Activated CD8-positive, alpha-beta T cell treated with anti-CD3 and anti-CD28 coated beads for 36 hours (primary cell): ENCODE measurements around the gene DMC1. TPM values are rescaled to one million over a fixed set of nuclear protein-coding genes. Genes with fewer than 3 reads are reported as not detected.
A peak's percentile ranks its signal among the peaks of the same experiment; 100 is the strongest.

Experiments
- ATAC-seq: fragments of 200-7000 bp; cut with Tn5 transposase; one replicate; pipeline ENCODE4 v1.10.0; 2021; ENCODE audit warnings: mild to moderate bottlenecking, moderate library complexity
- CTCF ChIA-PET: fragments of 350-600 bp; sonication (Branson Sonifier 250); formaldehyde crosslinking; loops from one replicate; lab custom pipeline; 2021; ENCODE audit warnings: antibody characterized with exemption; lab: Charles Lee
- POLR2A ChIA-PET: fragments of 350-600 bp; sonication (Branson Sonifier 250); formaldehyde crosslinking; loops from one replicate; lab custom pipeline; 2021; ENCODE audit warnings: antibody characterized with exemption; lab: Charles Lee
- DNase-seq: peaks from one replicate; pipeline ENCODE4 v3.0.0-alpha.2; 2020
- H3K27ac Mint-ChIP-seq: one replicate; pipeline ENCODE4 v1.8.0; 2021; ENCODE audit warnings: mild to moderate bottlenecking, mixed read lengths
- H3K27me3 Mint-ChIP-seq: one replicate; pipeline ENCODE4 v1.8.0; 2021; ENCODE audit warnings: mixed read lengths
- H3K36me3 Mint-ChIP-seq: one replicate; pipeline ENCODE4 v1.8.0; 2021; ENCODE audit warnings: low read depth, mixed read lengths
- H3K4me1 Mint-ChIP-seq: one replicate; pipeline ENCODE4 v1.8.0; 2021; ENCODE audit warnings: low read depth, mixed read lengths
- H3K4me3 Mint-ChIP-seq: one replicate; pipeline ENCODE4 v1.8.0; 2021; ENCODE audit warnings: mild to moderate bottlenecking, moderate library complexity, mixed read lengths
- H3K9me3 Mint-ChIP-seq: one replicate; pipeline ENCODE4 v1.8.0; 2021; ENCODE audit warnings: mixed read lengths
- intact Hi-C: fragments of 100-400 bp; cut with micrococcal nuclease; formaldehyde crosslinking; loops from one replicate; pipeline ENCODE4 v1.10.0; 2022
- total RNA-seq, 2 experiments: library from RNA; stranded (reverse); gene quantifications; one replicate each; pipeline ENCODE4 v1.2.3, GENCODE V29; 2021
- TF ChIP-seq, protein P1 (sequence below): fragments of 200-600 bp; IDR thresholded peaks from one replicate; pipeline ENCODE4 v1.8.0; 2022; ENCODE audit warnings: antibody characterized with exemption, mild to moderate bottlenecking

DMC1 gene
- total RNA-seq, 2 experiments from 2014 or later, result 14.2 to 15.1 TPM

DNA sequence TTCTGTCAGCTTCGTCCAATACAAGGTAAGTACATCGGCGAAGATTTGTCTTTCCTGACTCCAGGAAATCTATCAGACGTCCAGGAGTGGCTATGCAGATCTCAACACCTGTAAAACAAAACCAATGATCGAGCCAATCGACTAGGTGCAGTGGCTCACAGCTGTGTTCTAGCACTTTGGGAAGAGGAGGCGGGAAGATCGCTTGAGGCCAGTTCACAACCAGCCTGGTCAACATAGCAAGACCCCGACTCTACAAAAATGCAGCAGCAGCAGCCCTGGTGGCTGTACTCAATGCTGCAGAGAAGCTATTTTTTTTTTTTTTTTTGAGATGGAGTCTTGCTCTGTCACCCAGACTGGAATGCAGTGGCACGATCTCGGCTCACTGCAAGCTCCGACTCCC, 75.0 kb downstream of the DMC1 start:
- TF ChIP-seq, protein P1, sequence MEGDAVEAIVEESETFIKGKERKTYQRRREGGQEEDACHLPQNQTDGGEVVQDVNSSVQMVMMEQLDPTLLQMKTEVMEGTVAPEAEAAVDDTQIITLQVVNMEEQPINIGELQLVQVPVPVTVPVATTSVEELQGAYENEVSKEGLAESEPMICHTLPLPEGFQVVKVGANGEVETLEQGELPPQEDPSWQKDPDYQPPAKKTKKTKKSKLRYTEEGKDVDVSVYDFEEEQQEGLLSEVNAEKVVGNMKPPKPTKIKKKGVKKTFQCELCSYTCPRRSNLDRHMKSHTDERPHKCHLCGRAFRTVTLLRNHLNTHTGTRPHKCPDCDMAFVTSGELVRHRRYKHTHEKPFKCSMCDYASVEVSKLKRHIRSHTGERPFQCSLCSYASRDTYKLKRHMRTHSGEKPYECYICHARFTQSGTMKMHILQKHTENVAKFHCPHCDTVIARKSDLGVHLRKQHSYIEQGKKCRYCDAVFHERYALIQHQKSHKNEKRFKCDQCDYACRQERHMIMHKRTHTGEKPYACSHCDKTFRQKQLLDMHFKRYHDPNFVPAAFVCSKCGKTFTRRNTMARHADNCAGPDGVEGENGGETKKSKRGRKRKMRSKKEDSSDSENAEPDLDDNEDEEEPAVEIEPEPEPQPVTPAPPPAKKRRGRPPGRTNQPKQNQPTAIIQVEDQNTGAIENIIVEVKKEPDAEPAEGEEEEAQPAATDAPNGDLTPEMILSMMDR, result no peak
- H3K4me1 Mint-ChIP-seq, result peaks cover 65% of the 10 kb centered on the region
- H3K36me3 Mint-ChIP-seq, result peaks cover 78% of the 10 kb centered on the region
- no peaks in the 10 kb centered on the region for H3K27me3 Mint-ChIP-seq
- no peaks in the 10 kb centered on the region for H3K9me3 Mint-ChIP-seq
- H3K4me3 Mint-ChIP-seq, result no peak overlapping the region
- intact Hi-C loops, result no loop called here
- ATAC-seq (no peak), DNase-seq (no peak)
- CTCF ChIA-PET, result interaction anchor here (0.8 to 1.9 kb wide), 2 partner anchors 9 to 77 kb away, joined by 3 to 7 read pairs; no protein-coding TSS in a partner anchor
- H3K27ac Mint-ChIP-seq, result peak overlapping the region; percentile 73
- POLR2A ChIA-PET, result interaction anchor here (0.7 to 3.1 kb wide), 4 partner anchors 12 to 125 kb away, joined by 3 to 22 read pairs (median 4); no protein-coding TSS in a partner anchor

DNA sequence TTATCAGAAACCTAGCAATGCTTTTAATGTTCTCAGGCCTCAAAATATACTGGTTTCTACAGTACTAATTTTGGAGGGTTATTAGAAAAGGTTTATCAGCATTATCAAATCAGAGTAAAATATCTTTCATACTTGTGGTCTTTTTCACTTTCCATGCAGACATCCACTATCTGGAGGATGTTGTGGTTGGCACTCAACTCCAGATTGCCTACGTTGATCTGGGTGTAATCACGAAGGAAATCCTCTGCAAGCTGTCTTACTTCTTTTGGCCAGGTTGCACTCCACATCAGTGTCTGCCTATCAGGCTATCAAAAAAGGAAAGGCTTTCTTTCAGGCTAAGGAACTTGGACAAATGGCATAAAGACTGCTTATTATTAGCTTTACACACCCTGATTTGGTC, 75.5 kb downstream of the DMC1 start:
- ATAC-seq (peak; percentile 17), DNase-seq (no peak)
- CTCF ChIA-PET, result interaction anchor here (1.6 to 1.9 kb wide), 2 partner anchors 8 to 77 kb away, joined by 6 to 7 read pairs; no protein-coding TSS in a partner anchor
- peak overlapping the region; percentile 73 for H3K27ac Mint-ChIP-seq
- intact Hi-C loops, result no loop called here
- H3K4me1 Mint-ChIP-seq, result peaks cover 68% of the 10 kb centered on the region
- H3K27me3 Mint-ChIP-seq, result no peaks in the 10 kb centered on the region
- H3K9me3 Mint-ChIP-seq, result no peaks in the 10 kb centered on the region
- H3K36me3 Mint-ChIP-seq, result peaks cover 81% of the 10 kb centered on the region
- H3K4me3 Mint-ChIP-seq, result no peak overlapping the region
- POLR2A ChIA-PET, result interaction anchor here (3.1 kb wide), 1 partner anchor 12 kb away, joined by 22 read pairs; no protein-coding TSS in a partner anchor
- TF ChIP-seq, protein P1, result no peak

DNA sequence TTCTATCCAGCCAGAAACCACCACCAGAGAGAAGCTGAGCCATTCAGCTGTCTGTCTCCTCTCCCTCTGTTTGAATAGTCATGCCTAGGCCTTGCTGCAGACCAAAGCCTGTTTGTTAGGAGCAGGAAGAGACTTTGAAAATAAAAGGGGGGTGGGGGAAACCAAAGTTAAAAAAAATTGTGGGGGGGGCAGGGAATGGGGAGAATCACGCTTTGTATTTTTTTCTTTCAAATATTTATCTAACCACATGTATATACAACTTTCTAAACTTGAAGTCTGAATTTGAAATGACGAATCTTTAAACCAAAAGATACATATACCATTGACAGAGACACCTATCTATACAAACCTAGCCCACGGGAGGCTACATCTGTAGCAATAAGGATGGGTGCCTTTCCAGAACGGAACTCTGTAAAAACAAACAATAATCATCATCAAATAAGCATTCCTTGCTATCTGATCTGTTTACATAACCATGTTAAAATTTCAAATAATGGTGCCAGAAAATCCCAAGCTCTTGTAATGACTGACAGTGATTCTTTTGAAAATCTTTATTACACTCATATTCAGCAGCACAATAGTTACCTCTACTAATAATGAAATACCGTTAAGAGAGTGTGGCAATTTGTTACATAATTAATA, 78.2 kb downstream of the DMC1 start:
- intact Hi-C loops, result no loop called here

DNA sequence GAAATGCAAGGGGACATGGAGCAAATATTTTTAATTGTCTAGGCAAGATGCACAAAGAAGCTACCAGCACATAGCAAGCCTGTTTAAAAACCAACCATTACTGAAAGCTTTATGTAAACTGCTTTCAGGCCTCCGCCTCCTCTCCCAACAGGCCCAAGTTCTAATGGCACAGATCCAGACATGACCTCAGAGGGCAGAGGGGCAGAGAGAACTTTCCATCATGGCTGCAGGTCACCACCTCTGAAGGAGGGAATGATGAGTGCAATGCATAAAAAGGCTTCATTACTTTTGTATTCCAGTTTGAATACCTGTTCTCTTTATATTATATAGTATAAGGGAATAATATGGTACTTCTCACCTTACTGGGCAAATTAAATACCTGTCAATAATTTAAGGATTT, 79.1 kb downstream of the DMC1 start:
- Mint-ChIP-seq H3K4me1 (peaks cover 68% of the 10 kb centered on the region), H3K27me3 (no peaks in the 10 kb centered on the region), H3K4me3 (no peak overlapping the region), H3K36me3 (peaks cover 84% of the 10 kb centered on the region), H3K9me3 (no peaks in the 10 kb centered on the region), H3K27ac (peak overlapping the region; percentile 89)
- ATAC-seq, result no peak
- ChIA-PET CTCF (interaction anchor here (0.6 to 0.9 kb wide), 2 partner anchors 8 to 81 kb away, joined by 3 to 4 read pairs; no protein-coding TSS in a partner anchor), POLR2A (interaction anchor here (1.0 to 7.4 kb wide), 5 partner anchors 8 to 29 kb away, joined by 3 to 43 read pairs (median 7); partner anchors contain the start of gene KDELR3)
- TF ChIP-seq, protein P1, result no peak
- DNase-seq, result no peak
- intact Hi-C loops, result no loop called here

More for the DNA sequence above, 78.2 kb downstream of the DMC1 start:
- peaks cover 62% of the 10 kb centered on the region for H3K4me1 Mint-ChIP-seq
- TF ChIP-seq, protein P1, result no peak
- CTCF ChIA-PET, result interaction anchor here (1.1 kb wide), 1 partner anchor 440 kb away, joined by 4 read pairs; no protein-coding TSS in a partner anchor
- no peaks in the 10 kb centered on the region for H3K9me3 Mint-ChIP-seq
- POLR2A ChIA-PET, result interaction anchor here (0.6 to 7.4 kb wide), 4 partner anchors 9 to 24 kb away, joined by 3 to 43 read pairs (median 18); partner anchors contain the start of gene KDELR3
- ATAC-seq (no peak), DNase-seq (no peak)
- peaks cover 81% of the 10 kb centered on the region for H3K36me3 Mint-ChIP-seq
- H3K27ac Mint-ChIP-seq, result peak overlapping the region; percentile 46
- no peaks in the 10 kb centered on the region for H3K27me3 Mint-ChIP-seq
- no peak overlapping the region for H3K4me3 Mint-ChIP-seq

DNA sequence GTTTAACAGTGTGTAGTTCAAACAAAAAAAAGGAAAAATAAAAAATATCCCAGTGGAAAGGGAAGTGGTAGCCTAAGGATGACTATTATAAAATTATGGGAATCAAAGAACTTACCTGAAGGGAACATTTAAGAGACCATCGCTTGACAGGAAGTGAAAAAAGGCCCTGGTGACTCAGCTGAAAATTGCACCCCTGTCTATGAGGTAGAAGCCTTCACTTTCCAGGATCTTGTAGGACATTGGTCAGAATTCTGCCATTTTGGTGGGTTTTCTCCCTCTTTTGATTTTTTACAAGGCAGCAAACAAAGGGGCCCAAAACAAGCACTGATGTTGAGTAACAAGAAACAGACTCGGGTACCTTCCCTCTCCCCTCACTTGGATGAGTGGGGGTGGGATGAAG, 79.5 kb downstream of the DMC1 start:
- no peak for ATAC-seq
- no peaks in the 10 kb centered on the region for H3K9me3 Mint-ChIP-seq
- ChIA-PET POLR2A (interaction anchor here (0.8 to 7.4 kb wide), 7 partner anchors 8 to 93 kb away, joined by 3 to 43 read pairs (median 7); partner anchors contain the start of gene KDELR3), CTCF (interaction anchor here (0.9 kb wide), 1 partner anchor 9 kb away, joined by 3 read pairs; no protein-coding TSS in a partner anchor)
- peaks cover 88% of the 10 kb centered on the region for H3K36me3 Mint-ChIP-seq
- DNase-seq, result no peak
- TF ChIP-seq, protein P1, result no peak
- peaks cover 68% of the 10 kb centered on the region for H3K4me1 Mint-ChIP-seq
- intact Hi-C loops, result no loop called here
- peak overlapping the region; percentile 89 for H3K27ac Mint-ChIP-seq
- no peak overlapping the region for H3K4me3 Mint-ChIP-seq
- no peaks in the 10 kb centered on the region for H3K27me3 Mint-ChIP-seq
